Neural cell (in vitro differentiated cells): ENCODE data around the gene ACTRT2.

Experiments used
- POLR2AphosphoS5 ChIP-seq: IDR thresholded peaks from 2 replicates; pipeline ENCODE4 v1.6.1; 2012
- TF ChIP-seq, protein P1 (sequence below): fragments of 450-650 bp; IDR thresholded peaks from 2 replicates; pipeline ENCODE4 v1.5.1; 2014; ENCODE audit warnings: antibody characterized with exemption, mild to moderate bottlenecking, moderate library complexity; ENCODE audit not compliant: poor library complexity, severe bottlenecking

DNA sequence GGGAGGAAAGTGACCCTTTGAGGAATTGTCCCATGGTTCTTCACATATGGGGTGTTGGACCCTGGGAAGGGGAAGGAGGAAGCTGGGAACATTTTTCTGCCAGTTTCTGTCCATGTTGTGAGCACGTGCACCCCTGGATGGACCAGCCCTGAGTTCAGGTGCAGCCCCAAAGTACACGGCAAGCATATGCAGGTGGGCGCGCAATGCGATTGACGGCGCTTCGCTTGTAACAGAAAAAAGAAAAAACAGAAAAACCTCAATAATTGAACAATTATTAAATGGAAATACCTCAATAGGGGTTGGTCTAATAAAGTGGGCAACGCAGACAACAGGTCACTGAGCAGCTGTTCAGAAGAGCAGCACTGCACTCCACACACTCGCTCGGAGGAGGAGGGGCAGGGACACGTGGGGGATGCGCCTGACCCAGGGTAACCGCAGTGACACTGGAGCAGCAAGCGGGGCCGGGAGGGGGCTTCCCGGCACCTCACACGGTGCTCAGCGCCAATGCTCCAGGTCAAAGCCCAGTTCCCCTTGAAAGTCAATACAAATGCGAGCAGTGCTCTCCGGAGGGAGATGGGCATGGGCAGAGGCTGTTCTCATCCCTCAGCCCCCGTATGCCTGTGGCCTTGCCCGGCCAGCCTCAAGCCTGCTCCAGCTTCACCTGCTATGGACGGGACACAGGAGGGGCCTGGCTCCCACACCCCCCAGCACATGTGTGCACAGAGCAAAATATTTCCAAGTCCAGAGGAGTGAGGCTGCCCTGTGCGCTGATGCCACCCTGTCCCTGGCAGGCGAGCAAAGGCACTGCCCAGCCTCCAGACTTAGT, 6.6 kb upstream of the ACTRT2 start:
- TF ChIP-seq, protein P1, sequence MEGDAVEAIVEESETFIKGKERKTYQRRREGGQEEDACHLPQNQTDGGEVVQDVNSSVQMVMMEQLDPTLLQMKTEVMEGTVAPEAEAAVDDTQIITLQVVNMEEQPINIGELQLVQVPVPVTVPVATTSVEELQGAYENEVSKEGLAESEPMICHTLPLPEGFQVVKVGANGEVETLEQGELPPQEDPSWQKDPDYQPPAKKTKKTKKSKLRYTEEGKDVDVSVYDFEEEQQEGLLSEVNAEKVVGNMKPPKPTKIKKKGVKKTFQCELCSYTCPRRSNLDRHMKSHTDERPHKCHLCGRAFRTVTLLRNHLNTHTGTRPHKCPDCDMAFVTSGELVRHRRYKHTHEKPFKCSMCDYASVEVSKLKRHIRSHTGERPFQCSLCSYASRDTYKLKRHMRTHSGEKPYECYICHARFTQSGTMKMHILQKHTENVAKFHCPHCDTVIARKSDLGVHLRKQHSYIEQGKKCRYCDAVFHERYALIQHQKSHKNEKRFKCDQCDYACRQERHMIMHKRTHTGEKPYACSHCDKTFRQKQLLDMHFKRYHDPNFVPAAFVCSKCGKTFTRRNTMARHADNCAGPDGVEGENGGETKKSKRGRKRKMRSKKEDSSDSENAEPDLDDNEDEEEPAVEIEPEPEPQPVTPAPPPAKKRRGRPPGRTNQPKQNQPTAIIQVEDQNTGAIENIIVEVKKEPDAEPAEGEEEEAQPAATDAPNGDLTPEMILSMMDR: no peak
- no peak for TF ChIP-seq POLR2AphosphoS5
